SK-N-SH treated with all-trans-retinoic acid at 6 μM for 48 hours (cell line): Measurements from ENCODE around the gene WNT10A.
"Not testable (repeated sequence)": the region's sequence is repeated elsewhere in the genome, so short reads cannot be mapped to it uniquely, and the experiment has no call there.

Experiments used
- ATAC-seq: fragments of 200-7000 bp; cut with Tn5 transposase; 3 replicates; pipeline ENCODE4 v1.9.1; 2020; ENCODE audit warnings: mild to moderate bottlenecking, moderate library complexity
- CREB5 ChIP-seq: fragments of 250-450 bp; sonication (Bioruptor Pico); IDR thresholded peaks from 2 replicates; pipeline ENCODE4 v1.5.1; 2020; ENCODE audit warnings: low read depth, mild to moderate bottlenecking, moderate library complexity
- CSDC2 ChIP-seq: fragments of 250-450 bp; sonication (Bioruptor Pico); IDR thresholded peaks from 2 replicates; pipeline ENCODE4 v1.5.0; 2020; ENCODE audit warnings: mild to moderate bottlenecking, moderate library complexity
- ISL1 ChIP-seq: fragments of 250-450 bp; sonication (Bioruptor Pico); IDR thresholded peaks from 2 replicates; pipeline ENCODE4 v2.1.2; 2022; ENCODE audit warnings: mild to moderate bottlenecking, moderate library complexity
- OSR1 ChIP-seq: fragments of 250-450 bp; sonication (Bioruptor Pico); IDR thresholded peaks from 2 replicates; pipeline ENCODE4 v1.8.0; 2022; ENCODE audit warnings: moderate library complexity, mild to moderate bottlenecking, inconsistent platforms
- PATZ1 ChIP-seq: fragments of 250-450 bp; sonication (Bioruptor Pico); IDR thresholded peaks from 2 replicates; pipeline ENCODE4 v1.8.0; 2020; ENCODE audit warnings: mild to moderate bottlenecking, moderate library complexity, borderline replicate concordance
- POU6F1 ChIP-seq: fragments of 250-450 bp; sonication (Bioruptor Pico); IDR thresholded peaks from 2 replicates; pipeline ENCODE4 v1.8.0; 2021; ENCODE audit warnings: low read depth, mild to moderate bottlenecking, moderate library complexity, borderline replicate concordance
- PPARA ChIP-seq: fragments of 250-450 bp; sonication (Bioruptor Pico); IDR thresholded peaks from 2 replicates; pipeline ENCODE4 v1.5.0; 2020; ENCODE audit warnings: mild to moderate bottlenecking, borderline replicate concordance
- RARB ChIP-seq: fragments of 250-450 bp; sonication (Bioruptor Pico); IDR thresholded peaks from 2 replicates; pipeline ENCODE4 v1.8.0; 2021; ENCODE audit warnings: mild to moderate bottlenecking, moderate library complexity
- TCF4 ChIP-seq: fragments of 250-450 bp; sonication (Bioruptor Pico); IDR thresholded peaks from 2 replicates; pipeline ENCODE4 v1.8.0; 2021; ENCODE audit warnings: mild to moderate bottlenecking, moderate library complexity, borderline replicate concordance
- TOX ChIP-seq: fragments of 250-450 bp; sonication (Bioruptor Pico); IDR thresholded peaks from 2 replicates; pipeline ENCODE4 v1.8.0; 2021; ENCODE audit warnings: mild to moderate bottlenecking, moderate library complexity, borderline replicate concordance
- TSHZ2 ChIP-seq: fragments of 250-450 bp; sonication (Bioruptor Pico); IDR thresholded peaks from 2 replicates; pipeline ENCODE4 v1.5.0; 2020; ENCODE audit warnings: mild to moderate bottlenecking, moderate library complexity
- ZC3H10 ChIP-seq: fragments of 250-450 bp; sonication (Bioruptor Pico); IDR thresholded peaks from 2 replicates; pipeline ENCODE4 v1.5.1; 2021; ENCODE audit warnings: mild to moderate bottlenecking, moderate library complexity

WNT10A gene

GRCh38 chr2:218927876-218928275 is 47.2 kb downstream of the WNT10A start:
- ATAC-seq, result no peak
- TF ChIP-seq RARB (CRISPR knock-in tag) (no peak), TSHZ2 (CRISPR knock-in tag) (no peak), TCF4 (CRISPR knock-in tag) (no peak), CSDC2 (CRISPR knock-in tag) (no peak), POU6F1 (no peak), CREB5 (no peak), PATZ1 (CRISPR knock-in tag) (no peak), OSR1 (no peak), TOX (CRISPR knock-in tag) (no peak), ZC3H10 (no peak), PPARA (no peak), ISL1 (CRISPR knock-in tag) (no peak)
- TF ChIP-seq, all 23 proteins: peak for 0

- ATAC-seq, result not testable (repeated sequence)
Observed at GRCh38 chr2:218930488-218930887, 49.8 kb downstream of the WNT10A start.

GRCh38 chr2:218931751-218932150 is 51.1 kb downstream of the WNT10A start:
- not testable (repeated sequence) for ATAC-seq
